WERI-Rb-1 (cell line): Measurements from ENCODE around the gene TOM1L2.
A peak's percentile ranks its signal among the peaks of the same experiment; 100 is the strongest.

Experiments
- DNase-seq: peaks from one replicate; pipeline ENCODE4 v3.0.0-alpha.2; 2020
- H3K27ac ChIP-seq: fragments of 250-450 bp; sonication (Bioruptor Pico); 2 replicates; pipeline ENCODE4 v1.5.1; 2020; ENCODE audit warnings: mild to moderate bottlenecking, moderate library complexity
- H3K27me3 ChIP-seq: fragments of 250-450 bp; sonication (Bioruptor Pico); 2 replicates; pipeline ENCODE4 v1.5.1; 2021; ENCODE audit warnings: mild to moderate bottlenecking, low read depth, moderate library complexity; ENCODE audit not compliant: insufficient read depth, severe bottlenecking
- H3K36me3 ChIP-seq: fragments of 250-450 bp; sonication (Bioruptor Pico); 2 replicates; pipeline ENCODE4 v1.5.1; 2020; ENCODE audit warnings: mild to moderate bottlenecking, moderate library complexity
- H3K4me3 ChIP-seq: 2 replicates; pipeline ENCODE4 v1.5.1; 2011; ENCODE audit warnings: low read depth, mild to moderate bottlenecking, control low read depth, low read length
- H3K9me3 ChIP-seq: fragments of 250-450 bp; sonication (Bioruptor Pico); 2 replicates; pipeline ENCODE4 v1.5.1; 2021; ENCODE audit warnings: mild to moderate bottlenecking, moderate library complexity; ENCODE audit not compliant: severe bottlenecking
- TF ChIP-seq, protein P1 (sequence below): IDR thresholded peaks from 2 replicates; pipeline ENCODE4 v1.5.1; 2011; ENCODE audit warnings: low read depth, mild to moderate bottlenecking, control low read depth, inconsistent platforms, low read length

The TOM1L2 gene

GRCh38 chr17:17951524-17951923 lies 20.7 kb downstream of the TOM1L2 start:
- DNase-seq = no peak
- peaks cover 3% of the 10 kb centered on the region for H3K9me3 ChIP-seq
- H3K4me3 ChIP-seq = no peak overlapping the region
- TF ChIP-seq, protein P1, sequence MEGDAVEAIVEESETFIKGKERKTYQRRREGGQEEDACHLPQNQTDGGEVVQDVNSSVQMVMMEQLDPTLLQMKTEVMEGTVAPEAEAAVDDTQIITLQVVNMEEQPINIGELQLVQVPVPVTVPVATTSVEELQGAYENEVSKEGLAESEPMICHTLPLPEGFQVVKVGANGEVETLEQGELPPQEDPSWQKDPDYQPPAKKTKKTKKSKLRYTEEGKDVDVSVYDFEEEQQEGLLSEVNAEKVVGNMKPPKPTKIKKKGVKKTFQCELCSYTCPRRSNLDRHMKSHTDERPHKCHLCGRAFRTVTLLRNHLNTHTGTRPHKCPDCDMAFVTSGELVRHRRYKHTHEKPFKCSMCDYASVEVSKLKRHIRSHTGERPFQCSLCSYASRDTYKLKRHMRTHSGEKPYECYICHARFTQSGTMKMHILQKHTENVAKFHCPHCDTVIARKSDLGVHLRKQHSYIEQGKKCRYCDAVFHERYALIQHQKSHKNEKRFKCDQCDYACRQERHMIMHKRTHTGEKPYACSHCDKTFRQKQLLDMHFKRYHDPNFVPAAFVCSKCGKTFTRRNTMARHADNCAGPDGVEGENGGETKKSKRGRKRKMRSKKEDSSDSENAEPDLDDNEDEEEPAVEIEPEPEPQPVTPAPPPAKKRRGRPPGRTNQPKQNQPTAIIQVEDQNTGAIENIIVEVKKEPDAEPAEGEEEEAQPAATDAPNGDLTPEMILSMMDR = no peak
- no peak overlapping the region for H3K27ac ChIP-seq
- H3K27me3 ChIP-seq = no peaks in the 10 kb centered on the region
- peaks cover 4% of the 10 kb centered on the region; the same call in 1 of the 2 replicates for H3K36me3 ChIP-seq

- DNase-seq = no peak
Measured at GRCh38 chr17:17950806-17951205, 21.4 kb downstream of the TOM1L2 start.

GRCh38 chr17:17950347-17950746 lies 21.9 kb downstream of the TOM1L2 start:
- no peak overlapping the region for H3K27ac ChIP-seq
- TF ChIP-seq, protein P1 = no peak
- H3K4me3 ChIP-seq = no peak overlapping the region
- H3K36me3 ChIP-seq = no peaks in the 10 kb centered on the region
- H3K27me3 ChIP-seq = no peaks in the 10 kb centered on the region
- no peak for DNase-seq
- no peaks in the 10 kb centered on the region for H3K9me3 ChIP-seq

More at GRCh38 chr17:17950806-17951205, 21.4 kb downstream of the TOM1L2 start:
- peaks cover 4% of the 10 kb centered on the region; the same call in 1 of the 2 replicates for H3K36me3 ChIP-seq
- no peak overlapping the region for H3K4me3 ChIP-seq
- H3K27ac ChIP-seq = no peak overlapping the region
- no peaks in the 10 kb centered on the region for H3K27me3 ChIP-seq
- TF ChIP-seq, protein P1 = peak; percentile 55
- no peaks in the 10 kb centered on the region for H3K9me3 ChIP-seq

- no peak overlapping the region for H3K27ac ChIP-seq
- no peaks in the 10 kb centered on the region for H3K27me3 ChIP-seq
- no peak overlapping the region for H3K4me3 ChIP-seq
- no peaks in the 10 kb centered on the region for H3K9me3 ChIP-seq
- no peak for DNase-seq
- TF ChIP-seq, protein P1 = no peak
- H3K36me3 ChIP-seq = no peaks in the 10 kb centered on the region
Measured at GRCh38 chr17:17947966-17948365, 24.2 kb downstream of the TOM1L2 start.

GRCh38 chr17:17947309-17947708 lies 24.9 kb downstream of the TOM1L2 start:
- H3K4me3 ChIP-seq = no peak overlapping the region
- TF ChIP-seq, protein P1 = no peak
- H3K36me3 ChIP-seq = no peaks in the 10 kb centered on the region
- DNase-seq = no peak
- no peak overlapping the region for H3K27ac ChIP-seq
- H3K9me3 ChIP-seq = no peaks in the 10 kb centered on the region
- H3K27me3 ChIP-seq = no peaks in the 10 kb centered on the region

DNA sequence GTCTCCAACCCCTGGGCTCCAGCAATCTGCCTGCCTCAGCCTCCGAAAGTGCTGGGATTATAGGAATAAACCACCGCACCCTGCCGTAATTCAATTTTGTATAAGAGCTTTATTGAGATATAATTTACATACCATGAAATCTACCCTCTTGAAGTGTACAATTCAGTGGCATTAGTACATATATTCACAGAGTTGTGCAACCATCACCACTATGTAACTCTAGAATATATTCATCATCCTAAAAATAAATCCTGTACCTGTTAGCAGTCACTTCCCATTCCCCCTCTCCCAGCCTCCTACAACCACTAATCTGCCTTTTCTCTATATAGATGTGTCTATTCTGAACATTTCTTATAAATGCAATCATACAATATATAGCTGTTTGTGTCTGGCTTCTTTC lies 26.1 kb downstream of the TOM1L2 start:
- no peak overlapping the region for H3K27ac ChIP-seq
- no peaks in the 10 kb centered on the region for H3K27me3 ChIP-seq
- H3K9me3 ChIP-seq = no peaks in the 10 kb centered on the region
- TF ChIP-seq, protein P1 = no peak
- H3K4me3 ChIP-seq = no peak overlapping the region
- H3K36me3 ChIP-seq = no peaks in the 10 kb centered on the region
- DNase-seq = no peak
